Esophagus muscularis mucosa (tissue), 4 donors: ENCODE data around the gene CEP112. TPM values are rescaled to one million over a fixed set of nuclear protein-coding genes. Genes with fewer than 3 reads are reported as not detected.

ENCODE experiments used
- DNase-seq: peaks from one replicate; pipeline ENCODE4 v3.0.0-alpha.2; 2017; ENCODE audit errors: extremely low spot score
- H3K27ac ChIP-seq, 4 donors: fragments of 200-600 bp; sonication (generic); replicated peaks in 1 of 4; 1 replicate in 3 of 4; 2 replicates in 1 of 4; pipeline ENCODE4 v1.5.1; 2016 to 2019; ENCODE audit warnings: mild to moderate bottlenecking in 1 of 4
- H3K27me3 ChIP-seq, 4 donors: fragments of 200-600 bp; sonication (generic); one replicate each; pipeline versions ENCODE4 v1.5.1 to v1.6.0; 2016 to 2019
- H3K36me3 ChIP-seq, 4 donors: fragments of 200-600 bp; sonication (generic); one replicate each; pipeline ENCODE4 v1.5.1; 2016 to 2019
- H3K4me1 ChIP-seq, 4 donors: fragments of 200-600 bp; sonication (generic); one replicate each; pipeline ENCODE4 v1.5.1; 2016 to 2019
- H3K4me3 ChIP-seq, 4 donors: fragments of 200-600 bp; sonication (generic); 1 replicate in 2 of 4; 2 replicates in 2 of 4; pipeline ENCODE4 v1.5.1; 2016 to 2019; ENCODE audit warnings: mild to moderate bottlenecking in 4 of 4, moderate library complexity in 1 of 4
- H3K9me3 ChIP-seq, 4 donors: fragments of 200-600 bp; sonication (generic); 1 replicate in 3 of 4; 2 replicates in 1 of 4; pipeline ENCODE4 v1.5.1; 2016 to 2019
- EP300 ChIP-seq: sonication (generic); formaldehyde crosslinking; IDR thresholded peaks from one replicate; pipeline ENCODE4 v1.6.1; 2017; ENCODE audit warnings: antibody characterized with exemption
- POLR2A ChIP-seq: fragments of 450-650 bp; IDR thresholded peaks from one replicate; pipeline ENCODE4 v1.6.1; 2017; ENCODE audit warnings: antibody characterized with exemption, moderate library complexity, mild to moderate bottlenecking, low read depth
- POLR2AphosphoS5 ChIP-seq, 2 donors: sonication (generic); formaldehyde crosslinking; IDR thresholded peaks; one replicate each; pipeline ENCODE4 v1.6.1; 2017; ENCODE audit warnings: antibody characterized with exemption in 2 of 2
- WGBS: methylation state at CpG from one replicate; pipeline ENCODE4 v1.1.5; 2018; 5-methylcytosine and 5-hydroxymethylcytosine counted together
- intact Hi-C: fragments of 100-400 bp; cut with DNase I; formaldehyde crosslinking; loops from one replicate; pipeline ENCODE4 v1.15.1; 2023
- total RNA-seq, 4 donors: library from RNA; depleted of rRNA; stranded (reverse); fragments of >200 nt; gene quantifications; one replicate each; pipeline versions ENCODE4 v1.1.0 to v1.2.1, GENCODE V29; 2016
- TF ChIP-seq, protein P1 (sequence below), 3 experiments: fragments of 200-600 bp in 2 of 3; fragments of 450-650 bp in 1 of 3; sonication (generic) in 2 of 3; IDR thresholded peaks; one replicate each; pipeline ENCODE4 v1.5.1; 2017 to 2019; ENCODE audit warnings: antibody characterized with exemption in 3 of 3, mild to moderate bottlenecking in 2 of 3, moderate library complexity in 1 of 3

The CEP112 gene
- total RNA-seq, 4 donors from 2014 or later = 17.0 to 24.7 (median 23.2) TPM

DNA sequence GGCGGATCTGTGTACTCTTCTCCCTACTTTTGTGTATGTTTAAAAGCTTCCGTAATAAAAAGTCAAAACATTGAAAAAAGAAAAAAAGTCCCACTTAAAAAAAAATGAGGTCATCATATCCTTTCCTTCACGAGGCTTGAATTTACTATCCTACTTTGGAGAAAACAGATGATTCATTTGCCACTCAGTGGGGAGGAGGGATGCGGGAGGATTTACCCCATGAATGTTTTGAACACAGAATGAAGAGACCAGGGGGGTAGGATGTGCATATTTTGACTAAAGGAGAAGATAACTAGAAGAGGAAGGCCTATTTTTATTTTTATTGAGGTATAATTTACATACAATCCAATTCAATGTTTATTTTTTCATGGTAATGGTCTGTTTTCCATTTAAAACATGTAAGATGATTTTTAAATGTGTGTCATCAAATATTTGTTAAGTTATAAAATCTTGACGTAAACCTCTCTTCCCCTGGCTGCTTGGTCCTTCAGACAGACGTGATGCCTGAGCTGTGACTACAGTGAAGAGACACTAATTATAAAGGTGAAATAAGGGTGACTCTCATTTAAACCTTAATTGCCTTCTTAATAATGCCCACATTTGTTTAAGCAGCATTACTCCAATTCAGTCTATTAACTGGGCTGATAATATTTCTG, 495.1 kb downstream of the CEP112 start:
- Histone ChIP-seq H3K4me1 (peaks cover 0 to 8% (median 3%) of the 10 kb centered on the region in 4 donors), H3K4me3 (no peak overlapping the region), H3K27ac (no peak overlapping the region), H3K27me3 (no peaks in the 10 kb centered on the region), H3K36me3 (no peaks in the 10 kb centered on the region), H3K9me3 (no peaks in the 10 kb centered on the region)
- WGBS = 71% methylated on average over 6 of the region's 6 CpGs
- DNase-seq = no peak
- TF ChIP-seq, protein P1, sequence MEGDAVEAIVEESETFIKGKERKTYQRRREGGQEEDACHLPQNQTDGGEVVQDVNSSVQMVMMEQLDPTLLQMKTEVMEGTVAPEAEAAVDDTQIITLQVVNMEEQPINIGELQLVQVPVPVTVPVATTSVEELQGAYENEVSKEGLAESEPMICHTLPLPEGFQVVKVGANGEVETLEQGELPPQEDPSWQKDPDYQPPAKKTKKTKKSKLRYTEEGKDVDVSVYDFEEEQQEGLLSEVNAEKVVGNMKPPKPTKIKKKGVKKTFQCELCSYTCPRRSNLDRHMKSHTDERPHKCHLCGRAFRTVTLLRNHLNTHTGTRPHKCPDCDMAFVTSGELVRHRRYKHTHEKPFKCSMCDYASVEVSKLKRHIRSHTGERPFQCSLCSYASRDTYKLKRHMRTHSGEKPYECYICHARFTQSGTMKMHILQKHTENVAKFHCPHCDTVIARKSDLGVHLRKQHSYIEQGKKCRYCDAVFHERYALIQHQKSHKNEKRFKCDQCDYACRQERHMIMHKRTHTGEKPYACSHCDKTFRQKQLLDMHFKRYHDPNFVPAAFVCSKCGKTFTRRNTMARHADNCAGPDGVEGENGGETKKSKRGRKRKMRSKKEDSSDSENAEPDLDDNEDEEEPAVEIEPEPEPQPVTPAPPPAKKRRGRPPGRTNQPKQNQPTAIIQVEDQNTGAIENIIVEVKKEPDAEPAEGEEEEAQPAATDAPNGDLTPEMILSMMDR (IDR thresholded peaks at IDR 0.05) = no peak
- TF ChIP-seq POLR2A (no peak), EP300 (no peak), POLR2AphosphoS5 (IDR thresholded peaks at IDR 0.05) (no peak)
- intact Hi-C loops = no loop called here

- Histone ChIP-seq H3K27me3 (no peaks in the 10 kb centered on the region), H3K4me1 (peaks cover 0 to 8% (median 3%) of the 10 kb centered on the region in 4 donors), H3K27ac (no peak overlapping the region), H3K36me3 (no peaks in the 10 kb centered on the region), H3K9me3 (no peaks in the 10 kb centered on the region), H3K4me3 (no peak overlapping the region)
- no peak for TF ChIP-seq POLR2AphosphoS5 (IDR thresholded peaks at IDR 0.05)
- TF ChIP-seq, protein P1 (IDR thresholded peaks at IDR 0.05) = no peak
- no peak for TF ChIP-seq EP300
- TF ChIP-seq POLR2A = no peak
- WGBS = 82% methylated on average over 3 of the region's 3 CpGs
- no peak for DNase-seq
- intact Hi-C loops = no loop called here
Observed at GRCh38 chr17:65694601-65695000, 497.3 kb downstream of the CEP112 start.

- 79% methylated on average over 6 of the region's 6 CpGs for WGBS
- intact Hi-C loops = no loop called here
- no peak for DNase-seq
- no peaks in the 10 kb centered on the region for H3K27me3 ChIP-seq
- peaks cover 0 to 8% (median 3%) of the 10 kb centered on the region in 4 donors for H3K4me1 ChIP-seq
- H3K27ac ChIP-seq = no peak overlapping the region
- no peaks in the 10 kb centered on the region for H3K9me3 ChIP-seq
- H3K4me3 ChIP-seq = no peak overlapping the region
- H3K36me3 ChIP-seq = peaks cover 0 to 12% (median 7%) of the 10 kb centered on the region in 4 donors
- TF ChIP-seq EP300 (no peak), POLR2A (no peak)
Observed at GRCh38 chr17:65690626-65691310, 501.2 kb downstream of the CEP112 start.

DNA sequence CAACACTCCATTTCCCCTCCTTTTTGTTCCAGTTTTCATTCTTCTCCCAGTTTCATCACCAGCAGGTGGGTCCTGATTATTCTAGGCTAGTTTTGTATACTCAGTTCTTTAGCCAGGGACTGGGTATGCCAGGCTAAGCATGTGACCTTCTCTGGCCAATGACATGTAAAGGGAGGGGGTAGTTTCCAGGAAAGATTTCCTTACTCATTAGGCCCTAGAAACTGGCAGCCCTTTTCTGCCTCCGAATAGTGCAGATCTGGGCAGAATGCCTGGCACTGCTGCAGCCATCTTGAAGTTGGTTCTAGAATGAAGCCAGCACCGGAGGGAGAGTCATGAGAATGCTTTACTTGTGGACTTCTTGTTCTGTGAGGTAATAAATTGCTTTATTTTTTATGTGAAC, 503.6 kb downstream of the CEP112 start:
- intact Hi-C loops = no loop called here
- H3K36me3 ChIP-seq = peaks cover 0 to 12% (median 7%) of the 10 kb centered on the region in 4 donors
- H3K27me3 ChIP-seq = no peaks in the 10 kb centered on the region
- no peak for DNase-seq
- no peaks in the 10 kb centered on the region for H3K4me1 ChIP-seq
- H3K9me3 ChIP-seq = no peaks in the 10 kb centered on the region
- TF ChIP-seq, protein P1 (IDR thresholded peaks at IDR 0.05) = no peak
- TF ChIP-seq POLR2AphosphoS5 (IDR thresholded peaks at IDR 0.05) = no peak
- no peak for TF ChIP-seq EP300
- no peak for TF ChIP-seq POLR2A
- no peak overlapping the region for H3K27ac ChIP-seq
- 95% methylated on average over 2 of the region's 2 CpGs for WGBS
- no peak overlapping the region for H3K4me3 ChIP-seq

DNA sequence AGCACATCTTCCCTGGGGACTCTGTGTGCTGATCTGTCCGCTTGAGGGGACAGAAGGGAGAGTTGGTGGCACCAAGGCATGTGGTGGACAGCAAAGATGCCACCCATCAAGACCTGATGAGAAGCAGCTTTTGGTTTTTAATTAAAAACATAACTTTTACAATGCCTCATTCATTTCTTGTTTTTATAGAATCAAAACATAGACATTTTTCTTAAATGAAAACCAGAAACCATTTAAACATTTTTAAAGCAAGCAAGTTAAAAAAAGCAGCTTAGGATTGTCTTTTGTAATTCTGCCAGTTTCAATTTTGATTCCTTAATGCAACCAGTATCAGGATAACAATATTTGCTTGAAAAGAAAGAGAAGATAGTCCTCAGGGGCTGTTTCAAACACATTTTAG, 506.8 kb downstream of the CEP112 start:
- H3K27me3 ChIP-seq = no peaks in the 10 kb centered on the region
- H3K27ac ChIP-seq = no peak overlapping the region
- intact Hi-C loops = no loop called here
- DNase-seq = no peak
- H3K4me3 ChIP-seq = no peak overlapping the region
- H3K36me3 ChIP-seq = peaks cover 0 to 12% (median 7%) of the 10 kb centered on the region in 4 donors
- no peaks in the 10 kb centered on the region for H3K9me3 ChIP-seq
- no peaks in the 10 kb centered on the region for H3K4me1 ChIP-seq
- WGBS = 85% methylated on average over 1 of the region's 1 CpG
- TF ChIP-seq POLR2AphosphoS5 (IDR thresholded peaks at IDR 0.05) (no peak), EP300 (no peak), POLR2A (no peak)
- TF ChIP-seq, protein P1 (IDR thresholded peaks at IDR 0.05) = no peak
